PC-9 (cell line): Measurements from ENCODE around the gene RHBDD3. TPM values are rescaled to one million over a fixed set of nuclear protein-coding genes. Genes with fewer than 3 reads are reported as not detected.
"Not testable (repeated sequence)": the region's sequence is repeated elsewhere in the genome, so short reads cannot be mapped to it uniquely, and the experiment has no call there.

ENCODE experiments used
- BruUV-seq: library from RNA; stranded (reverse); fragments of 400-500 nt; replicated peaks from 2 replicates; lab custom pipeline; 2021; lab: Mats Ljungman, UMichigan
- CTCF ChIA-PET: fragments of 300-600 bp; sonication (Branson Sonifier 250); formaldehyde crosslinking; loops from one replicate; lab custom pipeline; 2022; ENCODE audit warnings: antibody characterized with exemption; lab: Charles Lee
- POLR2A ChIA-PET: fragments of 300-600 bp; sonication (Branson Sonifier 250); formaldehyde crosslinking; loops from one replicate; lab custom pipeline; 2022; ENCODE audit warnings: antibody characterized with exemption; ENCODE audit not compliant: unreplicated experiment; lab: Charles Lee
- DNase-seq, 2 experiments: peaks; one replicate each; pipeline versions ENCODE4 v3.0.0 to v3.0.0-alpha.2; 2015 to 2022; ENCODE audit warnings: mixed read lengths in 1 of 2
- H2AFZ ChIP-seq: fragments of 200-600 bp; sonication (generic); 2 replicates; pipeline ENCODE4 v1.8.1; 2017; ENCODE audit warnings: antibody characterized with exemption
- H3F3A ChIP-seq: fragments of 200-600 bp; sonication (generic); 2 replicates; pipeline ENCODE4 v1.8.1; 2017; ENCODE audit warnings: antibody characterized with exemption, mild to moderate bottlenecking, low read depth; ENCODE audit not compliant: insufficient read depth
- H3K27ac ChIP-seq: fragments of 200-600 bp; sonication (generic); 2 replicates; pipeline ENCODE4 v1.6.1; 2016; ENCODE audit warnings: mixed run types
- H3K27me3 ChIP-seq: fragments of 200-600 bp; sonication (generic); 2 replicates; pipeline ENCODE4 v1.6.1; 2016; ENCODE audit warnings: low read depth, mixed run types; ENCODE audit not compliant: insufficient read depth
- H3K36me3 ChIP-seq: fragments of 200-600 bp; sonication (generic); 2 replicates; pipeline ENCODE4 v1.6.1; 2016; ENCODE audit warnings: low read depth, mixed run types
- H3K4me1 ChIP-seq: fragments of 200-600 bp; sonication (generic); replicated peaks from 2 replicates; pipeline ENCODE4 v1.6.1; 2016; ENCODE audit warnings: mixed run types; ENCODE audit not compliant: insufficient read depth
- H3K4me2 ChIP-seq: fragments of 200-600 bp; sonication (generic); 2 replicates; pipeline ENCODE4 v1.6.1; 2017; ENCODE audit warnings: mixed run types
- H3K4me3 ChIP-seq: fragments of 200-600 bp; sonication (generic); 2 replicates; pipeline ENCODE4 v1.6.1; 2016; ENCODE audit warnings: mixed run types
- H3K79me2 ChIP-seq: fragments of 200-600 bp; sonication (generic); 2 replicates; pipeline ENCODE4 v1.6.1; 2017; ENCODE audit warnings: low read depth, mixed run types
- H3K9me2 ChIP-seq: fragments of 200-600 bp; sonication (generic); 2 replicates; pipeline ENCODE4 v1.8.1; 2017; ENCODE audit warnings: mild to moderate bottlenecking; ENCODE audit not compliant: insufficient read depth
- H3K9me3 ChIP-seq: fragments of 200-600 bp; sonication (generic); 2 replicates; pipeline ENCODE4 v1.8.1; 2016; ENCODE audit warnings: low read depth; ENCODE audit not compliant: insufficient read depth
- H4K20me1 ChIP-seq: fragments of 200-600 bp; sonication (generic); 2 replicates; pipeline ENCODE4 v1.8.1; 2017; ENCODE audit not compliant: insufficient read depth
- CTCF ChIP-seq: fragments of 200-600 bp; sonication (generic); conservative IDR thresholded peaks from 2 replicates; pipeline ENCODE4 v1.6.1; 2017; ENCODE audit warnings: mixed run types, antibody characterized with exemption, mild to moderate bottlenecking, moderate library complexity
- EZH2 ChIP-seq: fragments of 200-600 bp; sonication (generic); IDR thresholded peaks from 2 replicates; pipeline ENCODE4 v1.8.0; 2017; ENCODE audit warnings: antibody characterized with exemption, low read depth
- intact Hi-C: fragments of 100-400 bp; cut with micrococcal nuclease; formaldehyde crosslinking; loops from one replicate; pipeline ENCODE4 v1.10.0; 2022; ENCODE audit not compliant: unreplicated experiment
- total RNA-seq: library from RNA; stranded (reverse); gene quantifications from 2 replicates; pipeline ENCODE4 v1.2.3, GENCODE V29; 2021

RHBDD3 gene
- total RNA-seq, 1 experiment from 2014 or later = 17.6 TPM

GRCh38 chr22:29224121-29224858 lies 43.5 kb downstream of the RHBDD3 start:
- no peaks in the 10 kb centered on the region for H4K20me1 ChIP-seq
- H3K4me2 ChIP-seq = no peak overlapping the region
- H3K9me2 ChIP-seq = no peaks in the 10 kb centered on the region
- ChIA-PET POLR2A (no interaction called here), CTCF (no interaction called here)
- no peaks in the 10 kb centered on the region for H3K4me1 ChIP-seq
- TF ChIP-seq EZH2 = no peak
- TF ChIP-seq CTCF = no peak
- H3K9me3 ChIP-seq = no peaks in the 10 kb centered on the region
- BruUV-seq = no TSS peak
- DNase-seq = no peak
- no peak overlapping the region for H2AFZ ChIP-seq
- intact Hi-C loops = no loop called here
- H3K4me3 ChIP-seq = no peak overlapping the region
- 0 out of 2 replicates have a peak, but pooled peaks cover 7% of the 10 kb centered on the region for H3K27me3 ChIP-seq
- no peaks in the 10 kb centered on the region for H3F3A ChIP-seq
- no peaks in the 10 kb centered on the region for H3K79me2 ChIP-seq
- H3K27ac ChIP-seq = no peak overlapping the region
- H3K36me3 ChIP-seq = no peaks in the 10 kb centered on the region

- Histone ChIP-seq H3K9me3 (no peaks in the 10 kb centered on the region), H3K4me3 (no peak overlapping the region), H2AFZ (no peak overlapping the region), H3K27ac (no peak overlapping the region), H3K4me2 (no peak overlapping the region), H3K27me3 (0 out of 2 replicates have a peak, but pooled peaks cover 8% of the 10 kb centered on the region), H4K20me1 (no peaks in the 10 kb centered on the region), H3K36me3 (no peaks in the 10 kb centered on the region), H3K9me2 (no peaks in the 10 kb centered on the region), H3K4me1 (no peaks in the 10 kb centered on the region), H3F3A (no peaks in the 10 kb centered on the region), H3K79me2 (no peaks in the 10 kb centered on the region)
- ChIA-PET CTCF (no interaction called here), POLR2A (no interaction called here)
- no TSS peak for BruUV-seq
- TF ChIP-seq EZH2 (no peak), CTCF (no peak)
- no peak for DNase-seq
- intact Hi-C loops = no loop called here
Observed at GRCh38 chr22:29219881-29220670, 47.7 kb downstream of the RHBDD3 start.

- CTCF ChIA-PET, POLR2A ChIA-PET, intact Hi-C loops: not testable (repeated sequence)
Observed at GRCh38 chr22:29219409-29219782, 48.4 kb downstream of the RHBDD3 start.

More at GRCh38 chr22:29219409-29219782, 48.4 kb downstream of the RHBDD3 start:
- not testable (repeated sequence) for H3K27ac ChIP-seq, H4K20me1 ChIP-seq, H3F3A ChIP-seq, H3K4me3 ChIP-seq, H3K9me3 ChIP-seq, H3K79me2 ChIP-seq, H3K27me3 ChIP-seq, BruUV-seq, H3K4me2 ChIP-seq, H3K36me3 ChIP-seq, H3K9me2 ChIP-seq, H2AFZ ChIP-seq, DNase-seq, H3K4me1 ChIP-seq
